ENCODE data around the gene PTPRM. TPM values are rescaled to one million over a fixed set of nuclear protein-coding genes. Genes with fewer than 3 reads are reported as not detected.

Gene PTPRM
- total RNA-seq, 1 experiment from 2014 or later, result 11.1 TPM

- H3K9me3 Mint-ChIP-seq, result no peaks in the 10 kb centered on the region
- H3K27ac Mint-ChIP-seq, result no peak overlapping the region
- ATAC-seq (no peak), DNase-seq (ENCODE audit: low spot score) (no peak)
- CTCF ChIA-PET, result interaction anchor here (0.9 kb wide), 1 partner anchor 267 kb away, joined by 3 read pairs; no protein-coding TSS in a partner anchor
- H3K27me3 Mint-ChIP-seq (ENCODE audit: low read depth), result no peaks in the 10 kb centered on the region
- H3K4me3 Mint-ChIP-seq, result no peak overlapping the region
- H3K36me3 Mint-ChIP-seq, result no peaks in the 10 kb centered on the region
- POLR2A ChIA-PET, result no interaction called here
- TF ChIP-seq NR2C2 (CRISPR knock-in tag; IDR thresholded peaks at IDR 0.05), result no peak
- TF ChIP-seq SP1 (CRISPR knock-in tag; conservative IDR thresholded peaks at IDR 0.05), result no peak
- no peak for TF ChIP-seq NFATC4 (CRISPR knock-in tag; IDR thresholded peaks at IDR 0.05)
- no peak for TF ChIP-seq ZNF232 (CRISPR knock-in tag; IDR thresholded peaks at IDR 0.05)
- no peak for TF ChIP-seq ZNF532 (CRISPR knock-in tag; IDR thresholded peaks at IDR 0.05; ENCODE audit: borderline replicate concordance)
- no peak for TF ChIP-seq ERG (CRISPR knock-in tag; IDR thresholded peaks at IDR 0.05)
- no peak for TF ChIP-seq PRDM15 (CRISPR knock-in tag; IDR thresholded peaks at IDR 0.05)
- TF ChIP-seq ZNF396 (CRISPR knock-in tag; IDR thresholded peaks at IDR 0.05; ENCODE audit: borderline replicate concordance), result no peak
- TF ChIP-seq ZMAT4 (CRISPR knock-in tag; IDR thresholded peaks at IDR 0.05), result no peak
- no peak for TF ChIP-seq ATF2 (CRISPR knock-in tag; IDR thresholded peaks at IDR 0.05; ENCODE audit: borderline replicate concordance, low read depth)
- TF ChIP-seq TP53 (CRISPR knock-in tag; IDR thresholded peaks at IDR 0.05), result no peak
- no peak for TF ChIP-seq ZNF263 (CRISPR knock-in tag; IDR thresholded peaks at IDR 0.05; ENCODE audit: low read depth)
- no peak for TF ChIP-seq ZNF138 (CRISPR knock-in tag; conservative IDR thresholded peaks at IDR 0.05)
- no peak for TF ChIP-seq STAT6 (CRISPR knock-in tag; conservative IDR thresholded peaks at IDR 0.05; ENCODE audit: low read depth)
- TF ChIP-seq MLX (CRISPR knock-in tag; IDR thresholded peaks at IDR 0.05), result no peak
- no peak for TF ChIP-seq ESRRA (CRISPR knock-in tag; IDR thresholded peaks at IDR 0.05; ENCODE audit: borderline replicate concordance)
- TF ChIP-seq ZBTB43 (CRISPR knock-in tag; IDR thresholded peaks at IDR 0.05), result no peak
- TF ChIP-seq CBFB (CRISPR knock-in tag; IDR thresholded peaks at IDR 0.05; ENCODE audit: low read depth), result no peak
- TF ChIP-seq SOX15 (CRISPR knock-in tag; IDR thresholded peaks at IDR 0.05), result no peak
- peaks cover 8% of the 10 kb centered on the region for H3K4me1 Mint-ChIP-seq
Observed at GRCh38 chr18:8121942-8122480, 554.9 kb downstream of the PTPRM start.
